H9 (cell line): ENCODE measurements around the gene CMSS1. TPM values are rescaled to one million over a fixed set of nuclear protein-coding genes. Genes with fewer than 3 reads are reported as not detected.
A peak's percentile ranks its signal among the peaks of the same experiment; 100 is the strongest.

Experiments
- DNase-seq: peaks from one replicate; pipeline ENCODE4 v3.0.0-alpha.2; 2017
- H2AFZ ChIP-seq: one replicate; pipeline ENCODE4 v1.6.1; 2013; ENCODE audit warnings: mild to moderate bottlenecking, low read length, control low read depth, moderate library complexity
- H2AK5ac ChIP-seq: 2 replicates; pipeline ENCODE4 v1.6.1; 2013; ENCODE audit warnings: low read length, control low read depth, mixed read lengths; ENCODE audit not compliant: insufficient read length
- H2BK120ac ChIP-seq: one replicate; pipeline ENCODE4 v1.6.1; 2013; ENCODE audit warnings: low read depth, mild to moderate bottlenecking, low read length, control low read depth, inconsistent platforms; ENCODE audit not compliant: poor library complexity, severe bottlenecking
- H2BK12ac ChIP-seq: 2 replicates; pipeline ENCODE4 v1.6.1; 2013; ENCODE audit warnings: low read length, control low read depth, mixed read lengths, low read depth; ENCODE audit not compliant: insufficient read length
- H2BK15ac ChIP-seq: 2 replicates; pipeline ENCODE4 v1.6.1; 2013; ENCODE audit warnings: low read depth, low read length, control low read depth
- H2BK20ac ChIP-seq: one replicate; pipeline ENCODE4 v1.6.1; 2013; ENCODE audit warnings: low read depth, mild to moderate bottlenecking, low read length, control low read depth, inconsistent platforms; ENCODE audit not compliant: poor library complexity, severe bottlenecking
- H2BK5ac ChIP-seq: 2 replicates; pipeline ENCODE4 v1.6.1; 2013; ENCODE audit warnings: low read length, control low read depth, mixed read lengths; ENCODE audit not compliant: insufficient read length
- H3K14ac ChIP-seq: 2 replicates; pipeline ENCODE4 v1.6.1; 2013; ENCODE audit warnings: low read length, control low read depth; ENCODE audit not compliant: insufficient read depth
- H3K18ac ChIP-seq: 2 replicates; pipeline ENCODE4 v1.6.1; 2013; ENCODE audit warnings: low read depth, mild to moderate bottlenecking, mixed read lengths, low read length, control low read depth; ENCODE audit not compliant: insufficient read length
- H3K23ac ChIP-seq: 2 replicates; pipeline ENCODE4 v1.6.1; 2013; ENCODE audit warnings: low read length, control low read depth, mixed read lengths, low read depth; ENCODE audit not compliant: insufficient read length
- H3K23me2 ChIP-seq: 2 replicates; pipeline ENCODE4 v1.6.1; 2013; ENCODE audit warnings: low read depth, mild to moderate bottlenecking, mixed read lengths, low read length, control low read depth; ENCODE audit not compliant: insufficient read length, poor library complexity, severe bottlenecking
- H3K27ac ChIP-seq: 2 replicates; pipeline ENCODE4 v1.5.1; 2013; ENCODE audit warnings: low read length, control low read depth, mixed read lengths, low read depth; ENCODE audit not compliant: insufficient read length
- H3K27me3 ChIP-seq: 2 replicates; pipeline ENCODE4 v1.6.1; 2013; ENCODE audit warnings: low read length, control low read depth, inconsistent platforms; ENCODE audit not compliant: insufficient read depth
- H3K4ac ChIP-seq: 2 replicates; pipeline ENCODE4 v1.6.1; 2013; ENCODE audit warnings: low read depth, mild to moderate bottlenecking, control low read depth, inconsistent platforms, low read length, moderate library complexity
- H3K4me1 ChIP-seq: 2 replicates; pipeline ENCODE4 v1.6.1; 2013; ENCODE audit warnings: low read length, control low read depth, inconsistent platforms; ENCODE audit not compliant: insufficient read depth
- H3K4me2 ChIP-seq: 2 replicates; pipeline ENCODE4 v1.6.1; 2013; ENCODE audit warnings: low read length, control low read depth, mixed read lengths; ENCODE audit not compliant: insufficient read length, insufficient read depth
- H3K56ac ChIP-seq: 2 replicates; pipeline ENCODE4 v1.6.1; 2013; ENCODE audit warnings: low read depth, mild to moderate bottlenecking, mixed read lengths, low read length, control low read depth; ENCODE audit not compliant: insufficient read length
- H3K79me1 ChIP-seq: 2 replicates; pipeline ENCODE4 v1.6.1; 2013; ENCODE audit warnings: low read depth, mild to moderate bottlenecking, moderate library complexity, low read length, control low read depth, inconsistent platforms; ENCODE audit not compliant: insufficient read depth, poor library complexity, severe bottlenecking
- H3K79me2 ChIP-seq: 2 replicates; pipeline ENCODE4 v1.6.1; 2013; ENCODE audit warnings: low read length, control low read depth, inconsistent platforms; ENCODE audit not compliant: insufficient read depth
- H3K9ac ChIP-seq: 2 replicates; pipeline ENCODE4 v1.6.1; 2013; ENCODE audit warnings: low read length, control low read depth, mixed read lengths; ENCODE audit not compliant: insufficient read length; ENCODE audit errors: extremely low read depth
- H3K9me3 ChIP-seq: one replicate; pipeline ENCODE4 v1.6.1; 2013; ENCODE audit warnings: low read depth, low read length, inconsistent platforms; ENCODE audit not compliant: control insufficient read depth
- H3T11ph ChIP-seq: one replicate; pipeline ENCODE4 v1.6.1; 2013; ENCODE audit warnings: mild to moderate bottlenecking, low read length, control low read depth, inconsistent platforms
- H4K20me1 ChIP-seq: one replicate; pipeline ENCODE4 v1.6.1; 2013; ENCODE audit not compliant: control insufficient read depth, insufficient read length, insufficient read depth
- H4K5ac ChIP-seq: 2 replicates; pipeline ENCODE4 v1.6.1; 2013; ENCODE audit warnings: low read depth, mild to moderate bottlenecking, mixed read lengths, low read length, control low read depth; ENCODE audit not compliant: insufficient read length
- H4K8ac ChIP-seq: replicated peaks from 2 replicates; pipeline ENCODE4 v1.6.1; 2013; ENCODE audit warnings: low read length, control low read depth, mixed read lengths, low read depth; ENCODE audit not compliant: insufficient read length
- H4K91ac ChIP-seq: 2 replicates; pipeline ENCODE4 v1.6.1; 2013; ENCODE audit warnings: low read depth, mild to moderate bottlenecking, moderate library complexity, mixed read lengths, low read length, control low read depth; ENCODE audit not compliant: insufficient read length
- H3K27ac Mint-ChIP-seq, 3 experiments: 2 replicates in 2 of 3; 3 replicates in 1 of 3; pipeline ENCODE4 v1.8.0; 2020 to 2021; ENCODE audit warnings: mixed read lengths in 3 of 3, mild to moderate bottlenecking in 1 of 3, moderate library complexity in 1 of 3
- H3K27me3 Mint-ChIP-seq: 2 replicates; pipeline ENCODE4 v1.8.0; 2021; ENCODE audit warnings: low read depth, mild to moderate bottlenecking, moderate library complexity, mixed read lengths
- H3K36me3 Mint-ChIP-seq, 3 experiments: 2 replicates in 2 of 3; 3 replicates in 1 of 3; pipeline ENCODE4 v1.8.0; 2020 to 2021; ENCODE audit warnings: low read depth in 3 of 3, mixed read lengths in 3 of 3; ENCODE audit not compliant: insufficient read depth in 1 of 3
- H3K4me1 Mint-ChIP-seq, 2 experiments: 2 replicates each; pipeline ENCODE4 v1.8.0; 2020; ENCODE audit warnings: mixed read lengths in 2 of 2
- H3K4me3 Mint-ChIP-seq, 2 experiments: 2 replicates in 1 of 2; 3 replicates in 1 of 2; pipeline ENCODE4 v1.8.0; 2020 to 2021; ENCODE audit warnings: mild to moderate bottlenecking in 2 of 2, mixed read lengths in 2 of 2, moderate library complexity in 1 of 2
- H3K9me3 Mint-ChIP-seq, 2 experiments: 2 replicates in 1 of 2; 3 replicates in 1 of 2; pipeline ENCODE4 v1.8.0; 2020; ENCODE audit warnings: mild to moderate bottlenecking in 2 of 2, mixed read lengths in 2 of 2, moderate library complexity in 1 of 2
- WGBS: extraction: QIAGEN DNeasy Blood & Tissue Kit; methylation state at CpG from one replicate; pipeline ENCODE4 v1.1.7; 2013; ENCODE audit warnings: missing lambda C conversion rate, low lambda C conversion rate, mixed read lengths; ENCODE audit not compliant: insufficient read length; ENCODE audit errors: extremely low coverage; 5-methylcytosine and 5-hydroxymethylcytosine counted together
- total RNA-seq: library from RNA; stranded (reverse); gene quantifications from 2 replicates; pipeline ENCODE4 v1.2.1, GENCODE V29; 2021
- TF ChIP-seq, protein P1 (sequence below): fragments of 200-600 bp; sonication (generic); conservative IDR thresholded peaks from 3 replicates; pipeline ENCODE4 v1.8.0; 2021; ENCODE audit warnings: antibody characterized with exemption, mild to moderate bottlenecking

CMSS1 gene
- total RNA-seq, 1 experiment from 2014 or later: 61.8 TPM

DNA sequence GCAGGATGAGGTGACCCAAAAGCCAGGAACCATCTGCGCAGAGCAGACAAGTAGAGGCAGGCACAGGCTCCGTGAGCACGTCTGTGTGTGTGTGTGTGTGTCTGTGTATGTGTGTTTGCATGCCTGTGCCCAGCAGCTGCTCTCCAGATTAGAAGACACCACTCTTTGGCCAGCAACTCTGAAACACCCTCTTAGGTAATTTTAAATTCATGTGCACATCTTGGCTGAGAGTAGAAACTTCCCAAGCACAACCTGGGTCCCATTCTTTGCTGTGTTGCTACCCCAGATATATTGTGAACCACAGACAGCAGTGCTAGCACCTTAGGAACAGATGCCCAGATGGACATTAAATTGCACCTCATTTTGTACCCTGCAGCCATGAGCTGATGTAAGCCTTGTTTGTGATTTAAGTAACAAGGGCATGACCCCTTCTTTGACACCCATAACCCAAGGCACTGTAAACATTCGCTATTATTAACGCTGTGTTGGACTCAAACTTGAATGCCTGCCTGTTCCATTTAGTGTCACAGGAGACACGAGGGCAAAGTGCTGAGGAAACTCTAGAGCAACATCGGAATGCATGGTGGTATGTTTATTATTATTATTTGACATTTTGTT, 296.9 kb downstream of the CMSS1 start, which contains the start of gene FILIP1L:
Gene FILIP1L, minus strand, starts transcription at position 89 of the 618 bp plus-strand sequence.
- no peak within 1 kb of the TSS for H4K91ac ChIP-seq
- TF ChIP-seq, protein P1, sequence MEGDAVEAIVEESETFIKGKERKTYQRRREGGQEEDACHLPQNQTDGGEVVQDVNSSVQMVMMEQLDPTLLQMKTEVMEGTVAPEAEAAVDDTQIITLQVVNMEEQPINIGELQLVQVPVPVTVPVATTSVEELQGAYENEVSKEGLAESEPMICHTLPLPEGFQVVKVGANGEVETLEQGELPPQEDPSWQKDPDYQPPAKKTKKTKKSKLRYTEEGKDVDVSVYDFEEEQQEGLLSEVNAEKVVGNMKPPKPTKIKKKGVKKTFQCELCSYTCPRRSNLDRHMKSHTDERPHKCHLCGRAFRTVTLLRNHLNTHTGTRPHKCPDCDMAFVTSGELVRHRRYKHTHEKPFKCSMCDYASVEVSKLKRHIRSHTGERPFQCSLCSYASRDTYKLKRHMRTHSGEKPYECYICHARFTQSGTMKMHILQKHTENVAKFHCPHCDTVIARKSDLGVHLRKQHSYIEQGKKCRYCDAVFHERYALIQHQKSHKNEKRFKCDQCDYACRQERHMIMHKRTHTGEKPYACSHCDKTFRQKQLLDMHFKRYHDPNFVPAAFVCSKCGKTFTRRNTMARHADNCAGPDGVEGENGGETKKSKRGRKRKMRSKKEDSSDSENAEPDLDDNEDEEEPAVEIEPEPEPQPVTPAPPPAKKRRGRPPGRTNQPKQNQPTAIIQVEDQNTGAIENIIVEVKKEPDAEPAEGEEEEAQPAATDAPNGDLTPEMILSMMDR: no peak
- H3K56ac ChIP-seq: no peak within 1 kb of the TSS
- no peak within 1 kb of the TSS for H2BK5ac ChIP-seq
- no peak within 1 kb of the TSS for H2BK12ac ChIP-seq
- H2AFZ ChIP-seq: no peak within 1 kb of the TSS
- H3K9ac ChIP-seq: no peak within 1 kb of the TSS
- no peak within 1 kb of the TSS for H2BK15ac ChIP-seq
- H3K79me1 ChIP-seq: no peaks in the 10 kb centered on the region
- H3K27me3 ChIP-seq: no peaks in the 10 kb centered on the region
- no peak within 1 kb of the TSS for H3T11ph ChIP-seq
- no peak for DNase-seq
- no peak within 1 kb of the TSS for H3K4me3 Mint-ChIP-seq
- H3K4me2 ChIP-seq: no peak within 1 kb of the TSS
- H3K79me2 ChIP-seq: no peaks in the 10 kb centered on the region
- no peaks in the 10 kb centered on the region for H3K23me2 ChIP-seq
- WGBS: no CpG with 5 or more reads among the region's 7 CpGs
- no peak within 1 kb of the TSS for H2BK20ac ChIP-seq
- no peaks in the 10 kb centered on the region for H3K27me3 Mint-ChIP-seq
- no peak within 1 kb of the TSS for H3K27ac ChIP-seq
- H3K14ac ChIP-seq: no peak within 1 kb of the TSS
- no peaks in the 10 kb centered on the region for H3K4me1 ChIP-seq
- H3K27ac Mint-ChIP-seq: peak within 1 kb of the TSS in 2 of 3 experiments; percentile 7 to 65; a peak in 3 of 7 replicates
- no peaks in the 10 kb centered on the region for H3K9me3 ChIP-seq
- H4K20me1 ChIP-seq: no peaks in the 10 kb centered on the region
- no peak within 1 kb of the TSS for H4K5ac ChIP-seq
- no peak within 1 kb of the TSS for H3K18ac ChIP-seq
- H3K4me1 Mint-ChIP-seq: no peaks in the 10 kb centered on the region
- H4K8ac ChIP-seq: no peak within 1 kb of the TSS
- peaks cover 0 to 4% (median 0%) of the 10 kb centered on the region in 3 experiments; a peak in 1 of 7 replicates for H3K36me3 Mint-ChIP-seq
- H2BK120ac ChIP-seq: no peak within 1 kb of the TSS
- H3K23ac ChIP-seq: no peak within 1 kb of the TSS
- peaks cover 0 to 3% of the 10 kb centered on the region in 2 experiments; a peak in 1 of 5 replicates for H3K9me3 Mint-ChIP-seq
- no peak within 1 kb of the TSS for H2AK5ac ChIP-seq
- H3K4ac ChIP-seq: no peak within 1 kb of the TSS
